GM23338 (cell line): ENCODE data around the gene PID1.

ENCODE experiments used
- EZH2 ChIP-seq: fragments of 200-600 bp; sonication (generic); IDR thresholded peaks from one replicate; pipeline ENCODE4 v1.8.0; 2017; ENCODE audit warnings: antibody characterized with exemption, mild to moderate bottlenecking, low read depth; ENCODE audit not compliant: unreplicated experiment
- STAT1 ChIP-seq: IDR thresholded peaks from one replicate; pipeline ENCODE4 v1.6.1; 2016; ENCODE audit warnings: antibody characterized with exemption; ENCODE audit not compliant: unreplicated experiment

DNA sequence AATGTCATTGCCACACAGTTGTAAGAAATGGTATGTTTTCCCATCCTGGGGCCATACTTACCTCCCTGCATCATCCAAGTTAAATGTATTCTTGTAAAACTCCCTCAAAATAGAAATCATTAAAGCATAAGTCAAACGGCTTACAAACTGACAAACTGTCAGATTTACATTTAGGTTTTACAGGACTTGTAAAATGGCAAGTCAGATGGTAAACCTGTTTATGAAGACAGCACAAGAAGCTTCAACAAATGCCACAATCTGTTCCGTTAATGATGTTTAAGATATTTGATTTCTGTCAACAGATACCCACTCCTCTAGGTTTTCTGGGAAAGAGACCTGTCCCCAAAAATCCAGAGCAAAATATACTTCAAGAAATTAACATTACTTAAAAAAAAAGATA lies 197.2 kb downstream of the PID1 start:
- TF ChIP-seq EZH2: no peak
- no peak for TF ChIP-seq STAT1
